K562 (cell line): Measurements from ENCODE around the gene CD22.

Source experiments
- CTCF ChIP-seq, 3 experiments: IDR thresholded peaks in 2 of 3; conservative IDR thresholded peaks in 1 of 3; 2 replicates each; pipeline ENCODE4 v1.5.1; 2011 to 2012; ENCODE audit warnings: low read length in 3 of 3, mild to moderate bottlenecking in 3 of 3, control low read depth in 2 of 3, improper control_type of control experiment in 1 of 3, inconsistent platforms in 1 of 3, low read depth in 1 of 3, mixed read lengths in 1 of 3, moderate library complexity in 1 of 3; ENCODE audit not compliant: insufficient read depth in 2 of 3
- ELF4 ChIP-seq: fragments of 450-650 bp; formaldehyde crosslinking; IDR thresholded peaks from 2 replicates; pipeline ENCODE4 v1.4.0; 2022; ENCODE audit warnings: missing genetic modification characterization
- ESRRA ChIP-seq: fragments of 450-650 bp; IDR thresholded peaks from 2 replicates; pipeline ENCODE4 v1.6.1; 2014; ENCODE audit warnings: low read depth, mild to moderate bottlenecking, moderate library complexity, borderline replicate concordance
- HDAC6 ChIP-seq: IDR thresholded peaks from 2 replicates; pipeline ENCODE4 v1.6.1; 2012; ENCODE audit warnings: low read depth, mild to moderate bottlenecking, control low read depth, inconsistent platforms, low read length, moderate library complexity
- KLF16 ChIP-seq: IDR thresholded peaks from 2 replicates; pipeline ENCODE4 v1.6.1; 2016; ENCODE audit warnings: antibody characterized with exemption
- POLR2AphosphoS5 ChIP-seq: IDR thresholded peaks from 2 replicates; pipeline ENCODE4 v1.6.1; 2011; ENCODE audit warnings: mild to moderate bottlenecking, low read depth, low read length, moderate library complexity; ENCODE audit not compliant: control insufficient read depth, insufficient read depth
- RCOR1 ChIP-seq, 2 experiments: IDR thresholded peaks; 2 replicates each; pipeline ENCODE4 v1.6.1; 2012; ENCODE audit warnings: low read depth in 2 of 2, low read length in 2 of 2, borderline replicate concordance in 1 of 2, improper control_type of control experiment in 1 of 2
- TBL1XR1 ChIP-seq, 2 experiments: IDR thresholded peaks; 2 replicates each; pipeline ENCODE4 v1.6.1; 2012; ENCODE audit warnings: improper control_type of control experiment in 2 of 2, low read length in 2 of 2, mild to moderate bottlenecking in 1 of 2
- ZNF253 ChIP-seq: fragments of 250-450 bp; sonication (Bioruptor Pico); conservative IDR thresholded peaks from 2 replicates; pipeline ENCODE4 v1.6.1; 2021; ENCODE audit warnings: mild to moderate bottlenecking

DNA sequence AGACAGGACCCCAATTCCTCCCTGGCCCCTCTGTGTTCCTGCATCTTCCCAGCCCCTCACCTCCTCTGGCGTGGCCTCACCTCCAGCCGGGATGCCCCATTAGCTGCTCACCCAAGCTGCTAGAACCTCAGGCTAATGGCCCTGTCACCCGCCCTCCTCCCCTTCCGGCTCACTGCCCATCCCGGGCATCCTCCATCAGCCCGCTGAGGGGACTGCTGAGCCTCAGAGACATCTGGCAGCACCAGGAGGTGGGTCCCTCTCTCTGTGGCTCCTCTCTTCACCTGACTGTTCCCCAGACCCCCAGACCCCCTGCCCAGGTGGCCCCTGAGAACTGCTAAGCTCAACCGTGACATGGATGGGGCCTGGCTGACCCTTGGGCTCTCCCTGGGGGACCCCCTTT, 21.6 kb downstream of the CD22 start:
- TF ChIP-seq HDAC6 (no peak), CTCF (IDR thresholded peaks at IDR 0.05 in 2 of 3, conservative IDR thresholded peaks at IDR 0.05 in 1 of 3; ENCODE audit: insufficient read depth in 2 of 3, low read depth in 1 of 3, low read length in 3 of 3) (no peak), ESRRA (no peak), ELF4 (CRISPR knock-in tag) (no peak), TBL1XR1 (IDR thresholded peaks at IDR 0.05; ENCODE audit: low read length in 2 of 2) (no peak), KLF16 (no peak), RCOR1 (IDR thresholded peaks at IDR 0.05; ENCODE audit: borderline replicate concordance in 1 of 2, low read depth in 2 of 2, low read length in 2 of 2) (no peak), POLR2AphosphoS5 (no peak), ZNF253 (CRISPR knock-in tag) (no peak)
